Endodermal cell (in vitro differentiated cells): ENCODE results near the gene SPEM2. TPM values are rescaled to one million over a fixed set of nuclear protein-coding genes. Genes with fewer than 3 reads are reported as not detected.

Experiments
- DNase-seq: peaks from one replicate; pipeline ENCODE4 v3.0.0-alpha.2; 2017
- H3K27ac ChIP-seq: 2 replicates; pipeline ENCODE4 v1.5.1; 2013; ENCODE audit warnings: mild to moderate bottlenecking, low read depth, low read length, moderate library complexity
- H3K27me3 ChIP-seq: 2 replicates; pipeline ENCODE4 v1.6.1; 2013; ENCODE audit warnings: mild to moderate bottlenecking, low read length, moderate library complexity; ENCODE audit not compliant: insufficient read depth, control insufficient read depth, poor library complexity, severe bottlenecking
- H3K36me3 ChIP-seq: 2 replicates; pipeline ENCODE4 v1.7.0; 2013; ENCODE audit warnings: mild to moderate bottlenecking, low read length, moderate library complexity; ENCODE audit not compliant: control insufficient read depth, insufficient read depth
- H3K4me1 ChIP-seq: one replicate; pipeline ENCODE4 v1.7.0; 2013; ENCODE audit warnings: low read length; ENCODE audit not compliant: control insufficient read depth, insufficient read depth
- H3K4me3 ChIP-seq: 2 replicates; pipeline ENCODE4 v1.5.1; 2013; ENCODE audit warnings: mild to moderate bottlenecking, low read length, moderate library complexity
- H3K9ac ChIP-seq: 2 replicates; pipeline ENCODE4 v1.6.1; 2013; ENCODE audit warnings: mild to moderate bottlenecking, low read length, moderate library complexity; ENCODE audit not compliant: poor library complexity, severe bottlenecking; ENCODE audit errors: extremely low read depth
- H3K9me3 ChIP-seq: 2 replicates; pipeline ENCODE4 v1.6.1; 2013; ENCODE audit warnings: mild to moderate bottlenecking, low read length, moderate library complexity; ENCODE audit not compliant: control insufficient read depth
- H3K27ac Mint-ChIP-seq: 2 replicates; pipeline ENCODE4 v1.8.0; 2020; ENCODE audit warnings: mixed read lengths
- H3K27me3 Mint-ChIP-seq: 2 replicates; pipeline ENCODE4 v1.8.0; 2021; ENCODE audit warnings: mild to moderate bottlenecking, mixed read lengths; ENCODE audit not compliant: insufficient read depth
- H3K36me3 Mint-ChIP-seq: 2 replicates; pipeline ENCODE4 v1.8.0; 2020; ENCODE audit warnings: low read depth, mixed read lengths
- H3K4me1 Mint-ChIP-seq: 2 replicates; pipeline ENCODE4 v1.8.0; 2020; ENCODE audit warnings: mixed read lengths
- H3K4me3 Mint-ChIP-seq: 2 replicates; pipeline ENCODE4 v1.8.0; 2020; ENCODE audit warnings: mild to moderate bottlenecking, moderate library complexity, mixed read lengths
- H3K9me3 Mint-ChIP-seq: 2 replicates; pipeline ENCODE4 v1.8.0; 2020; ENCODE audit warnings: mild to moderate bottlenecking, mixed read lengths
- CTCF ChIP-seq: fragments of 200-600 bp; sonication (generic); conservative IDR thresholded peaks from 2 replicates; pipeline ENCODE4 v1.5.0; 2021; ENCODE audit warnings: antibody characterized with exemption, mild to moderate bottlenecking
- WGBS, 2 experiments: methylation state at CpG; one replicate each; pipeline versions ENCODE4 v1.1.5 to v1.1.7; 2013; ENCODE audit warnings: missing lambda C conversion rate in 2 of 2, mixed read lengths in 1 of 2; ENCODE audit not compliant: insufficient coverage in 1 of 2, insufficient read length in 1 of 2; 5-methylcytosine and 5-hydroxymethylcytosine counted together
- total RNA-seq, 2 donors: library from RNA; stranded (reverse); fragmentation: NEBNext Ultra II Directional in 1 of 2; extraction: Animal tissue kit (Norgen Biotek cat#: 25700) in 1 of 2; gene quantifications; 2 replicates in 1 of 2; 3 replicates in 1 of 2; pipeline ENCODE4 v1.2.1, GENCODE V29; 2021

The SPEM2 gene
- total RNA-seq, 2 donors from 2014 or later: not detected

- Mint-ChIP-seq H3K4me3 (peak overlapping the region; percentile 41), H3K27ac (no peak overlapping the region), H3K4me1 (peaks cover 9% of the 10 kb centered on the region), H3K27me3 (peaks cover 46% of the 10 kb centered on the region), H3K9me3 (peaks cover 5% of the 10 kb centered on the region), H3K36me3 (peaks cover 21% of the 10 kb centered on the region)
- TF ChIP-seq CTCF: no peak
- Histone ChIP-seq H3K36me3 (no peaks in the 10 kb centered on the region), H3K4me1 (peaks cover 4% of the 10 kb centered on the region), H3K27me3 (peaks cover 39% of the 10 kb centered on the region), H3K9ac (no peak overlapping the region), H3K27ac (no peak overlapping the region), H3K9me3 (peaks cover 9% of the 10 kb centered on the region), H3K4me3 (no peak overlapping the region)
- DNase-seq: peak; percentile 96
- WGBS, 2 experiments: 27 to 38% methylated on average over 30 to 65 of the region's 65 CpGs
Observed at GRCh38 chr17:7383742-7384488, 41.5 kb upstream of the SPEM2 start.

GRCh38 chr17:7384489-7385081 lies 40.8 kb upstream of the SPEM2 start:
- H3K4me1 Mint-ChIP-seq: peaks cover 9% of the 10 kb centered on the region
- Histone ChIP-seq H3K27ac (no peak overlapping the region), H3K36me3 (peaks cover 6% of the 10 kb centered on the region), H3K9ac (no peak overlapping the region), H3K4me1 (peaks cover 4% of the 10 kb centered on the region), H3K27me3 (peaks cover 38% of the 10 kb centered on the region), H3K4me3 (no peak overlapping the region), H3K9me3 (peaks cover 3% of the 10 kb centered on the region)
- DNase-seq: peak; percentile 62
- no peak for TF ChIP-seq CTCF
- peaks cover 39% of the 10 kb centered on the region for H3K27me3 Mint-ChIP-seq
- no peaks in the 10 kb centered on the region for H3K9me3 Mint-ChIP-seq
- 76 to 90% methylated on average over 10 to 23 of the region's 23 CpGs for WGBS, 2 experiments
- H3K4me3 Mint-ChIP-seq: peak overlapping the region; percentile 41
- H3K27ac Mint-ChIP-seq: no peak overlapping the region
- peaks cover 28% of the 10 kb centered on the region for H3K36me3 Mint-ChIP-seq

GRCh38 chr17:7388856-7389255 lies 36.6 kb upstream of the SPEM2 start:
- WGBS, 2 experiments: 96 to 97% methylated on average over 6 to 10 of the region's 10 CpGs
- DNase-seq: peak; percentile 44
- Histone ChIP-seq H3K9me3 (no peaks in the 10 kb centered on the region), H3K27ac (no peak overlapping the region), H3K9ac (no peak overlapping the region), H3K4me3 (no peak overlapping the region), H3K4me1 (peaks cover 3% of the 10 kb centered on the region), H3K36me3 (peaks cover 27% of the 10 kb centered on the region), H3K27me3 (no peaks in the 10 kb centered on the region)
- Mint-ChIP-seq H3K27me3 (peaks cover 6% of the 10 kb centered on the region), H3K36me3 (peaks cover 34% of the 10 kb centered on the region), H3K9me3 (no peaks in the 10 kb centered on the region), H3K27ac (no peak overlapping the region), H3K4me1 (no peaks in the 10 kb centered on the region), H3K4me3 (no peak overlapping the region)
- TF ChIP-seq CTCF: no peak
